Smooth muscle cell (in vitro differentiated cells): Measurements from ENCODE around the gene PCSK6. TPM values are rescaled to one million over a fixed set of nuclear protein-coding genes. Genes with fewer than 3 reads are reported as not detected.

Experiments used
- DNase-seq: peaks from one replicate; lab custom pipeline; 2025; ENCODE audit not compliant: unreplicated experiment; lab: John Stamatoyannopoulos, UW
- H2AFZ ChIP-seq: fragments of 200-600 bp; sonication (generic); 2 replicates; pipeline ENCODE4 v1.6.0; 2016; ENCODE audit warnings: antibody characterized with exemption, low read depth, mild to moderate bottlenecking
- H3F3A ChIP-seq: fragments of 200-600 bp; sonication (generic); 2 replicates; pipeline ENCODE4 v1.6.0; 2017; ENCODE audit warnings: antibody characterized with exemption, low read depth
- H3K27ac ChIP-seq: fragments of 200-600 bp; sonication (generic); 2 replicates; pipeline ENCODE4 v1.5.1; 2016; ENCODE audit warnings: low read depth, mild to moderate bottlenecking
- H3K27me3 ChIP-seq: fragments of 200-600 bp; sonication (generic); 2 replicates; pipeline ENCODE4 v1.6.1; 2016; ENCODE audit warnings: low read depth, mild to moderate bottlenecking
- H3K36me3 ChIP-seq: fragments of 200-600 bp; sonication (generic); 2 replicates; pipeline ENCODE4 v1.5.1; 2016; ENCODE audit warnings: low read depth
- H3K4me1 ChIP-seq: fragments of 200-600 bp; sonication (generic); 2 replicates; pipeline ENCODE4 v1.5.1; 2016; ENCODE audit warnings: low read depth
- H3K4me2 ChIP-seq: fragments of 200-600 bp; sonication (generic); 2 replicates; pipeline ENCODE4 v1.6.0; 2016; ENCODE audit warnings: mild to moderate bottlenecking
- H3K4me3 ChIP-seq: fragments of 200-600 bp; sonication (generic); 2 replicates; pipeline ENCODE4 v1.5.1; 2016; ENCODE audit warnings: mild to moderate bottlenecking
- H3K79me2 ChIP-seq: fragments of 200-600 bp; sonication (generic); 2 replicates; pipeline ENCODE4 v1.6.0; 2016; ENCODE audit warnings: low read depth, mild to moderate bottlenecking
- H3K9ac ChIP-seq: fragments of 200-600 bp; sonication (generic); 2 replicates; pipeline ENCODE4 v1.6.0; 2016; ENCODE audit warnings: low read depth
- H3K9me3 ChIP-seq: fragments of 200-600 bp; sonication (generic); replicated peaks from 2 replicates; pipeline ENCODE4 v1.5.1; 2016; ENCODE audit warnings: low read depth
- H4K20me1 ChIP-seq: fragments of 200-600 bp; sonication (generic); 2 replicates; pipeline ENCODE4 v1.6.0; 2016; ENCODE audit warnings: low read depth
- WGBS: methylation state at CpG from one replicate; pipeline ENCODE4 v1.1.7; 2016; ENCODE audit warnings: low lambda C conversion rate; 5-methylcytosine and 5-hydroxymethylcytosine counted together
- polyA plus RNA-seq: library from polyadenylated mRNA; unstranded; fragments of >200 nt; fragmentation: Nextera tagmentation; extraction: Ambion mirVana; gene quantifications from 2 replicates; pipeline ENCODE4 v1.2.1, GENCODE V29; 2016
- total RNA-seq: library from RNA; depleted of rRNA; stranded (reverse); fragments of >200 nt; gene quantifications from 2 replicates; pipeline ENCODE4 v1.2.3, GENCODE V29; 2014
- TF ChIP-seq, protein P1 (sequence below): fragments of 200-600 bp; sonication (generic); IDR thresholded peaks from 2 replicates; pipeline ENCODE4 v1.5.1; 2017; ENCODE audit warnings: borderline replicate concordance, mild to moderate bottlenecking, antibody characterized with exemption; ENCODE audit not compliant: insufficient read depth, poor library complexity, severe bottlenecking

The PCSK6 gene
- total and polyA plus RNA-seq, 2 experiments from 2014 or later: 17.5 TPM

DNA sequence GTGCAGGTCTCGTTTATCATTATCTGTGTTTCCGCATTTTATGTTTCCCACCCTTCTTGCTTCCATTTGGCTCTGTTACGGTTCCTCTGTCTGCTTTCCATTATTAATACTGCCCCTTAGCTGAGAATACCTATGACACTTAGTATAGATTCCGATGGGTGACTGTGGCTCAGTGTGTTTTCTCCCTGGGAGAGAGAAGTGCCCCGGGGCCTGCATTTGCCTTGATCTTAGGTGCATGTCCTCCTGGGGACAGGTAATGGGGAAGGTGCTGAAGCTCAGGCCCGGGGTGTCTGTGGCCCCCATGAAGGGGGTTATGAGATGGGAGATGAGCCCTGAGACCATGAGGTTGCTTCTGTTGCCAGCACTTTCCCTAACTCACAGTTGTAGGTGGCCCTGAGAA, 43.4 kb upstream of the PCSK6 start:
- Histone ChIP-seq H3K36me3 (no peaks in the 10 kb centered on the region), H3K9me3 (no peaks in the 10 kb centered on the region), H3F3A (no peaks in the 10 kb centered on the region), H3K4me1 (peaks cover 3% of the 10 kb centered on the region), H3K79me2 (no peaks in the 10 kb centered on the region), H3K27me3 (no peaks in the 10 kb centered on the region), H3K4me2 (no peak overlapping the region), H4K20me1 (no peaks in the 10 kb centered on the region), H3K9ac (no peak overlapping the region), H3K27ac (no peak overlapping the region), H3K4me3 (no peak overlapping the region), H2AFZ (no peak overlapping the region)
- TF ChIP-seq, protein P1, sequence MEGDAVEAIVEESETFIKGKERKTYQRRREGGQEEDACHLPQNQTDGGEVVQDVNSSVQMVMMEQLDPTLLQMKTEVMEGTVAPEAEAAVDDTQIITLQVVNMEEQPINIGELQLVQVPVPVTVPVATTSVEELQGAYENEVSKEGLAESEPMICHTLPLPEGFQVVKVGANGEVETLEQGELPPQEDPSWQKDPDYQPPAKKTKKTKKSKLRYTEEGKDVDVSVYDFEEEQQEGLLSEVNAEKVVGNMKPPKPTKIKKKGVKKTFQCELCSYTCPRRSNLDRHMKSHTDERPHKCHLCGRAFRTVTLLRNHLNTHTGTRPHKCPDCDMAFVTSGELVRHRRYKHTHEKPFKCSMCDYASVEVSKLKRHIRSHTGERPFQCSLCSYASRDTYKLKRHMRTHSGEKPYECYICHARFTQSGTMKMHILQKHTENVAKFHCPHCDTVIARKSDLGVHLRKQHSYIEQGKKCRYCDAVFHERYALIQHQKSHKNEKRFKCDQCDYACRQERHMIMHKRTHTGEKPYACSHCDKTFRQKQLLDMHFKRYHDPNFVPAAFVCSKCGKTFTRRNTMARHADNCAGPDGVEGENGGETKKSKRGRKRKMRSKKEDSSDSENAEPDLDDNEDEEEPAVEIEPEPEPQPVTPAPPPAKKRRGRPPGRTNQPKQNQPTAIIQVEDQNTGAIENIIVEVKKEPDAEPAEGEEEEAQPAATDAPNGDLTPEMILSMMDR: no peak
- WGBS: 91% methylated on average over 6 of the region's 6 CpGs
- DNase-seq: no peak

DNA sequence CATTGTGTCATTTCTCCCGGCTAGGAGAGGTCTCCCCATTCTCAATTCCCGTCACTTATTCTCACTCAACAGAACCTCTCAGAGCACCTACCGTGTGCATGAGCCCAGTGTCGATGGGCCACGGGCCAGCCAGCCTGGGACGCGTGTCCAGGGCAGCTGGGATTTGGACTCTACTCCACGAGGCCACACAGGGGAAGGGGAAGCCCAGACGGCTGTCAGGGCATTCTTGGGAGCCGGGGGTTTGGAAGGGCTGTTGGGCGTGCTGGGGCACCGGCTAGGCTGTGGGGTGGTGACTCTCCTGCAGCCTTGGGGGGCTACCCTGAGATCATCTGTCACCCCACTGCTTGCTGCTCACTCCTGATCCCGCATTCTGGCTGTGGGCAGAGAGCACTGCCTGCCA, 41.7 kb upstream of the PCSK6 start:
- H3K9ac ChIP-seq: no peak overlapping the region
- no peaks in the 10 kb centered on the region for H3K27me3 ChIP-seq
- no peaks in the 10 kb centered on the region for H3K36me3 ChIP-seq
- no peak overlapping the region for H3K27ac ChIP-seq
- H3K9me3 ChIP-seq: no peaks in the 10 kb centered on the region
- H2AFZ ChIP-seq: no peak overlapping the region
- H3K79me2 ChIP-seq: no peaks in the 10 kb centered on the region
- WGBS: 90% methylated on average over 10 of the region's 13 CpGs
- H3K4me1 ChIP-seq: peaks cover 3% of the 10 kb centered on the region
- DNase-seq: no peak
- H3F3A ChIP-seq: no peaks in the 10 kb centered on the region
- H4K20me1 ChIP-seq: no peaks in the 10 kb centered on the region
- TF ChIP-seq, protein P1: no peak
- no peak overlapping the region for H3K4me3 ChIP-seq
- H3K4me2 ChIP-seq: no peak overlapping the region

DNA sequence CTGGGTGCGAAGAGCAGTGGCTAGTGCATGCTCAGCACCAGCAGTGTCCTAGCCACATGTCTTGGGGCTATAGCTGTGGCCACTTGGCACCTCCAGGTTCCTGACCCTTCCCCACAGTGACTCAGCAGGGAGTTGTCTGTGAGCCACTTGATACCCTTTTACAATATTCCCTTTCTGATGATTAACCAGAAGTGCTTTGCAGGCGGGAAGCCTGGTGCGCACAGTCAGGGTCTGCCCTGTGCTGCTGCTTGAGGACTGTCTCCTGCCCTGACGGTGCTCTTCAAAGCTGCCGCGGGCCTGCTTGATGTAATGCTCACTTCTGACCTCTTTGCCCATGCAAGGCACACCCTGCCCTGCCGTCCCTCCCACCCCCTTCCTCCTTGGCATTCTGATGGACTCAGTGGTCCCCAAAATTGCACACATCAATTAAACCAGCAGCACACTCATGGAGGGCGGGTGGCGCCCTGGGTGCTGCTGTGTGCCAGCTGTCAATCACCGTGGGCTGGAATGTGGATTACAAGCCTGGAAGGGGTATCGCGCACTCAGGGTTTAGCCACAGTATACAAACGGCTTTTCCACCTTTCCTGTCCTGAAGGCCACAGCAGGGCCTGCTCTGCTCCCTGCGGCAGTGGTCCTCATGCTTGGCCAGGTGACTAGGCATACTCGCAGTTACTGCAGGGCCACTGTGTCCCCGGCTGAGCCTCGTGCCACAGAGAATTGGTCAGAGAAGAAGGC, 40.9 kb upstream of the PCSK6 start:
- H3K9ac ChIP-seq: no peak overlapping the region
- no peak overlapping the region for H3K4me3 ChIP-seq
- no peaks in the 10 kb centered on the region for H3K79me2 ChIP-seq
- no peak overlapping the region for H3K4me2 ChIP-seq
- H3F3A ChIP-seq: no peaks in the 10 kb centered on the region
- no peak overlapping the region for H2AFZ ChIP-seq
- H3K27ac ChIP-seq: no peak overlapping the region
- no peak for DNase-seq
- H3K27me3 ChIP-seq: no peaks in the 10 kb centered on the region
- H4K20me1 ChIP-seq: no peaks in the 10 kb centered on the region
- TF ChIP-seq, protein P1: no peak
- H3K36me3 ChIP-seq: no peaks in the 10 kb centered on the region
- WGBS: 92% methylated on average over 17 of the region's 17 CpGs
- no peaks in the 10 kb centered on the region for H3K4me1 ChIP-seq
- no peaks in the 10 kb centered on the region for H3K9me3 ChIP-seq

DNA sequence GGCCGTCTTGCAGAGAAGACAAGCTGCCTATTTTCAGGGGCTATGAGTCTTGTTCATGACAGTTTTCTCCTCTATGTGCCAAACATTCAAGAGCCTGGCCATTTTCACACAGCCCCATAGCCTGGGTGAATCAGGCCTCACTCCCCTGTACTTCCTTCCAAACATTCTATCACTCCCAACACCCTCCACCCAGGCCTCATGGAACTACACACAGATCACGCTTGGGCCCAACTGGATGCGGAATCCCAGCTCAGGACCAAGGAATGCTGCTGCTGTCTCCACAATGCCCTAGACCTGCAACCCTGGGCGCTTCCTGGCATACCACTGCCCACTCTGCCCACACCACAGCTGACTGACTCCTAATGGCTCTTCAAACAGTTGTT, 39.4 kb upstream of the PCSK6 start:
- TF ChIP-seq, protein P1: no peak
- Histone ChIP-seq H4K20me1 (no peaks in the 10 kb centered on the region), H3K36me3 (no peaks in the 10 kb centered on the region), H3K79me2 (no peaks in the 10 kb centered on the region), H3K9ac (no peak overlapping the region), H3K9me3 (no peaks in the 10 kb centered on the region), H3F3A (no peaks in the 10 kb centered on the region), H3K4me2 (no peak overlapping the region), H3K27ac (no peak overlapping the region), H3K4me3 (no peak overlapping the region), H3K27me3 (no peaks in the 10 kb centered on the region), H3K4me1 (no peaks in the 10 kb centered on the region), H2AFZ (no peak overlapping the region)
- no peak for DNase-seq
- WGBS: 84% methylated on average over 4 of the region's 4 CpGs
